HEK293T (cell line): Measurements from ENCODE around the gene PGAM2.

ENCODE experiments used
- CTCF ChIA-PET: fragments of 350-600 bp; formaldehyde crosslinking; extraction: SDS; loops from one replicate; lab custom pipeline; 2021; ENCODE audit warnings: antibody characterized with exemption, inconsistent platforms; lab: Yijun Ruan, JAX
- POLR2A ChIA-PET: fragments of 350-600 bp; formaldehyde crosslinking; extraction: SDS; loops from one replicate; lab custom pipeline; 2020; ENCODE audit warnings: antibody characterized with exemption, inconsistent platforms; lab: Yijun Ruan, JAX
- DNase-seq: peaks from one replicate; pipeline ENCODE4 v3.0.0; 2012; ENCODE audit warnings: mixed read lengths; ENCODE audit errors: extremely low spot score
- ARNT ChIP-seq: fragments of 450-650 bp; IDR thresholded peaks from 2 replicates; pipeline ENCODE4 v1.6.1; 2017; ENCODE audit warnings: mild to moderate bottlenecking
- BHLHE40 ChIP-seq: fragments of 450-650 bp; IDR thresholded peaks from 2 replicates; pipeline ENCODE4 v1.6.1; 2016; ENCODE audit warnings: mild to moderate bottlenecking, moderate library complexity, borderline replicate concordance
- CTBP1 ChIP-seq: fragments of 450-650 bp; IDR thresholded peaks from 2 replicates; pipeline ENCODE4 v1.6.1; 2016; ENCODE audit warnings: borderline replicate concordance
- ELF4 ChIP-seq: fragments of 450-650 bp; IDR thresholded peaks from 2 replicates; pipeline ENCODE4 v1.6.1; 2017; ENCODE audit warnings: antibody characterized with exemption
- FOXA1 ChIP-seq: fragments of 450-650 bp; IDR thresholded peaks from 2 replicates; pipeline ENCODE4 v1.6.1; 2016; ENCODE audit warnings: mild to moderate bottlenecking
- FOXK2 ChIP-seq: fragments of 450-650 bp; IDR thresholded peaks from 2 replicates; pipeline ENCODE4 v1.6.1; 2016; ENCODE audit warnings: mild to moderate bottlenecking
- FOXM1 ChIP-seq: fragments of 450-650 bp; IDR thresholded peaks from 2 replicates; pipeline ENCODE4 v1.6.1; 2017; ENCODE audit warnings: mild to moderate bottlenecking, borderline replicate concordance
- HDGF ChIP-seq: fragments of 450-650 bp; IDR thresholded peaks from 2 replicates; pipeline ENCODE4 v1.6.1; 2017; ENCODE audit warnings: antibody characterized with exemption, borderline replicate concordance
- L3MBTL2 ChIP-seq: fragments of 450-650 bp; conservative IDR thresholded peaks from 2 replicates; pipeline ENCODE4 v1.6.1; 2016; ENCODE audit warnings: mild to moderate bottlenecking
- LEF1 ChIP-seq: fragments of 450-650 bp; IDR thresholded peaks from 2 replicates; pipeline ENCODE4 v1.6.1; 2017; ENCODE audit warnings: mild to moderate bottlenecking, borderline replicate concordance
- NFRKB ChIP-seq: fragments of 450-650 bp; IDR thresholded peaks from 2 replicates; pipeline ENCODE4 v1.6.1; 2016; ENCODE audit warnings: mild to moderate bottlenecking, moderate library complexity
- PKNOX1 ChIP-seq: fragments of 450-650 bp; IDR thresholded peaks from 2 replicates; pipeline ENCODE4 v1.6.1; 2016
- SP1 ChIP-seq: fragments of 450-650 bp; IDR thresholded peaks from 2 replicates; pipeline ENCODE4 v1.6.1; 2017
- SUZ12 ChIP-seq: fragments of 450-650 bp; IDR thresholded peaks from 2 replicates; pipeline ENCODE4 v1.6.1; 2016; ENCODE audit warnings: mild to moderate bottlenecking
- TARDBP ChIP-seq: fragments of 450-650 bp; IDR thresholded peaks from 2 replicates; pipeline ENCODE4 v1.6.1; 2016
- ZNF384 ChIP-seq: fragments of 450-650 bp; IDR thresholded peaks from 2 replicates; pipeline ENCODE4 v1.6.1; 2016

The PGAM2 gene

DNA sequence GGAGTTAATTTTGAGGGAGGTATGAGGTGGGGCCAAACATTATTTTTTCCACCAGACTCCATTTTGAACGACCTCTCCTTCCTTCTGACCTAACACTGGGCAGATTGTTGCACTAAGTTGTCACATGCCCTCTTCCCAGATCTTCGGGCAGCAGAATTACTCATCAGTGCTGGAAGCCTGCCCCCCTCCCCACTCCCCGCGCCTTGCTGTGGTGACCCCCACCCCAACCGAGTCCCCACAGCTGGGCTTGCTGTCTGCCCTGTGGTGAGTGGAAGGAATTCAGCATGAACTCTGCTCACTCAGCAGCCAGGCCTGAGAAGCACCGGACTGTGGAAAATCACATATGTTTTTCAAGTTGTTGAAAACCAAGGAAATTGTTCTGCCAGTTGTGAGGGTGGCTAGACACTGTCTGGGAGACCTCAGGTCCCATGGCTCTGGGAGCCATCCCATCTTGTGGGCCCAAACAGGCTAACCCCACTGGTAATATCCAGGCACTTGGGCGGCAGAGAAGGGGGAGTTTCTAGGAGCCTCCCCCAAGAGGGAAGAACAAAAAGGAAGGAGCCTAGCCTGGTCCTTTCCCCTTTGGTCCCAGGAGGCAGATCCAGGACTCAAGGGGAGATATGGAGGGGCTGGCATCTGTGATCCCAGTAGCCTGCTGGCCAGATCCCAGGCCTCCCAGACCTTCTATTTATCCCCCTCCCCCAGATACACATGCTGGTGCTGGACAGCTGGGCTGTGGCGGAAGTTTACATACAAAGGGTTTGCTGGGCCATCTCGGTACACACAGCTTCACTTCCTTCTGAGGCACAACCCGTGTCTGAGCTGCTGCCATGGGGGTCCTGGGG, 35.3 kb upstream of the PGAM2 start:
- DNase-seq, result no peak
- POLR2A ChIA-PET, result interaction anchor here (0.7 kb wide), 1 partner anchor 16 kb away, joined by 3 read pairs; no protein-coding TSS in a partner anchor
- CTCF ChIA-PET, result no interaction called here
- TF ChIP-seq ZNF384 (no peak), TARDBP (no peak), BHLHE40 (no peak)

- DNase-seq, result no peak
- POLR2A ChIA-PET, result interaction anchor here (0.8 kb wide), 1 partner anchor 56 kb away, joined by 3 read pairs; the partner anchor contains the start of gene DBNL
- TF ChIP-seq LEF1, result no peak
- TF ChIP-seq HDGF, result no peak
- CTCF ChIA-PET, result no interaction called here
Measured at GRCh38 chr7:44099669-44100068, 34.3 kb upstream of the PGAM2 start.

- DNase-seq, result no peak
- no peak for TF ChIP-seq FOXM1
- TF ChIP-seq L3MBTL2, result no peak
- TF ChIP-seq SUZ12, result no peak
- TF ChIP-seq ZNF384, result no peak
- no peak for TF ChIP-seq FOXA1
- TF ChIP-seq FOXK2, result no peak
- TF ChIP-seq NFRKB, result no peak
- no peak for TF ChIP-seq TARDBP
- no peak for TF ChIP-seq ARNT
- TF ChIP-seq LEF1, result no peak
- no peak for TF ChIP-seq ELF4
- TF ChIP-seq SP1, result no peak
- TF ChIP-seq CTBP1, result no peak
- TF ChIP-seq BHLHE40, result no peak
- TF ChIP-seq HDGF, result no peak
- no peak for TF ChIP-seq PKNOX1
- ChIA-PET POLR2A (interaction anchor here (0.8 to 1.1 kb wide), 2 partner anchors 11 to 54 kb away, joined by 3 read pairs; partner anchors contain the start of gene DBNL), CTCF (interaction anchor here (1.1 kb wide), 1 partner anchor 13 kb away, joined by 4 read pairs; no protein-coding TSS in a partner anchor)
Measured at GRCh38 chr7:44098092-44099068, 33.0 kb upstream of the PGAM2 start.

GRCh38 chr7:44097064-44097932, 31.9 kb upstream of the PGAM2 start:
- ChIA-PET POLR2A (no interaction called here), CTCF (no interaction called here)
- no peak for TF ChIP-seq ZNF384
- no peak for TF ChIP-seq L3MBTL2
- TF ChIP-seq SP1, result no peak
- TF ChIP-seq NFRKB, result no peak
- no peak for TF ChIP-seq BHLHE40
- TF ChIP-seq CTBP1, result no peak
- TF ChIP-seq HDGF, result no peak
- no peak for TF ChIP-seq SUZ12
- no peak for TF ChIP-seq PKNOX1
- no peak for TF ChIP-seq LEF1
- no peak for TF ChIP-seq ARNT
- no peak for TF ChIP-seq TARDBP
- no peak for TF ChIP-seq ELF4
- no peak for TF ChIP-seq FOXM1
- no peak for TF ChIP-seq FOXA1
- no peak for TF ChIP-seq FOXK2
- DNase-seq, result no peak

DNA sequence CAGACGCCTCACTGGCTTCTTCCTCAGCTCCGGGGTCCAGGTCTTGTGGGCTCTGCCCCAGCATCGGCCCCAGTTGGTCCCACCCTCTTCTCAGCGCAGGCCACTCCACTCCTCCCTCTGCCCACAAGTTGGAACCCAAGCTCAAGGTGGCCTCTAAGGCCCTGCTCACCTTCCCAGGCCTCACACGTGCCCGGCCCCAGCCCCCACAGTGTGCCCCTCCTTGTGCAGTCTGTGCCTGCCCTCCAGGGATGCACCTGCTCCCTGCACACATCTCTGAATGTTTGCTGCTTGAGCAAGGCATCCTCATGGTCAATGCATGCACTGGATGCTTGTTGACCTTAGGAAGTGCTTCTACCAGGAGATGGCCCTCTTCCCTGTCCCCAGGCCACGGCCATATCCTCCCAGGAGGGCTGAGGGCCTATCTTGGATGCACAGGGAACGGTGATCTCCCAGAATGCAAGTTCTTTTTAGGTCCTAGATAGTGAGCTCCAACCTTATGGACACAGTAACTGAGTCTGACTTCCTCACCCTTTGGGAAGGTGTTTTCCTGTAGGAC, 31.0 kb upstream of the PGAM2 start:
- ChIA-PET CTCF (no interaction called here), POLR2A (interaction anchor here (1.0 kb wide), 1 partner anchor 20 kb away, joined by 3 read pairs; no protein-coding TSS in a partner anchor)
- TF ChIP-seq LEF1, result no peak
- no peak for TF ChIP-seq FOXM1
- no peak for TF ChIP-seq PKNOX1
- DNase-seq, result no peak
